Measurements from ENCODE around the gene PCBP4. TPM values are rescaled to one million over a fixed set of nuclear protein-coding genes. Genes with fewer than 3 reads are reported as not detected.

Gene PCBP4
- total RNA-seq, 1 donor from 2014 or later = 144 TPM

- H3K27me3 ChIP-seq (ENCODE audit: control insufficient read depth, insufficient read depth, low read length) = no peaks in the 10 kb centered on the region
- no peak for DNase-seq (ENCODE audit: low read depth)
- H3K4me3 ChIP-seq (ENCODE audit: low read depth, low read length) = no peak overlapping the region
- no peaks in the 10 kb centered on the region for H3K36me3 ChIP-seq (ENCODE audit: control insufficient read depth, insufficient read depth, low read length)
- peak; percentile 69 for TF ChIP-seq CTCF (IDR thresholded peaks at IDR 0.05; ENCODE audit: insufficient read depth, low read length, poor library complexity, severe bottlenecking)
Measured at GRCh38 chr3:52004163-52004787, 37.0 kb upstream of the PCBP4 start.

GRCh38 chr3:52002748-52003147, 35.5 kb upstream of the PCBP4 start:
- Histone ChIP-seq H3K4me3 (ENCODE audit: low read depth, low read length) (no peak overlapping the region), H3K27me3 (ENCODE audit: control insufficient read depth, insufficient read depth, low read length) (no peaks in the 10 kb centered on the region), H3K36me3 (ENCODE audit: control insufficient read depth, insufficient read depth, low read length) (no peaks in the 10 kb centered on the region)
- no peak for DNase-seq (ENCODE audit: low read depth)
- TF ChIP-seq CTCF (IDR thresholded peaks at IDR 0.05; ENCODE audit: insufficient read depth, low read length, poor library complexity, severe bottlenecking) = no peak

- no peak for DNase-seq (ENCODE audit: low read depth)
- Histone ChIP-seq H3K4me3 (ENCODE audit: low read depth, low read length) (no peak overlapping the region), H3K36me3 (ENCODE audit: control insufficient read depth, insufficient read depth, low read length) (no peaks in the 10 kb centered on the region), H3K27me3 (ENCODE audit: control insufficient read depth, insufficient read depth, low read length) (no peaks in the 10 kb centered on the region)
- TF ChIP-seq CTCF (IDR thresholded peaks at IDR 0.05; ENCODE audit: insufficient read depth, low read length, poor library complexity, severe bottlenecking) = peak; percentile 99
Measured at GRCh38 chr3:52001443-52001974, 34.3 kb upstream of the PCBP4 start.

- H3K4me3 ChIP-seq (ENCODE audit: low read depth, low read length) = no peak overlapping the region
- no peak for DNase-seq (ENCODE audit: low read depth)
- H3K27me3 ChIP-seq (ENCODE audit: control insufficient read depth, insufficient read depth, low read length) = no peaks in the 10 kb centered on the region
- no peak for TF ChIP-seq CTCF (IDR thresholded peaks at IDR 0.05; ENCODE audit: insufficient read depth, low read length, poor library complexity, severe bottlenecking)
- H3K36me3 ChIP-seq (ENCODE audit: control insufficient read depth, insufficient read depth, low read length) = no peaks in the 10 kb centered on the region
Measured at GRCh38 chr3:51999846-52000245, 32.6 kb upstream of the PCBP4 start.

- H3K4me3 ChIP-seq (ENCODE audit: low read depth, low read length) = no peak overlapping the region
- H3K27me3 ChIP-seq (ENCODE audit: control insufficient read depth, insufficient read depth, low read length) = no peaks in the 10 kb centered on the region
- TF ChIP-seq CTCF (IDR thresholded peaks at IDR 0.05; ENCODE audit: insufficient read depth, low read length, poor library complexity, severe bottlenecking) = no peak
- H3K36me3 ChIP-seq (ENCODE audit: control insufficient read depth, insufficient read depth, low read length) = peaks cover 2% of the 10 kb centered on the region
- no peak for DNase-seq (ENCODE audit: low read depth)
Measured at GRCh38 chr3:51998774-51999173, 31.5 kb upstream of the PCBP4 start.

Data from kidney epithelial cell (primary cell).